Measurements from ENCODE around the gene BMP10. TPM values are rescaled to one million over a fixed set of nuclear protein-coding genes. Genes with fewer than 3 reads are reported as not detected.

The BMP10 gene
- total and polyA plus RNA-seq, 2 experiments from 2014 or later, result 0.35 to 0.95 TPM

DNA sequence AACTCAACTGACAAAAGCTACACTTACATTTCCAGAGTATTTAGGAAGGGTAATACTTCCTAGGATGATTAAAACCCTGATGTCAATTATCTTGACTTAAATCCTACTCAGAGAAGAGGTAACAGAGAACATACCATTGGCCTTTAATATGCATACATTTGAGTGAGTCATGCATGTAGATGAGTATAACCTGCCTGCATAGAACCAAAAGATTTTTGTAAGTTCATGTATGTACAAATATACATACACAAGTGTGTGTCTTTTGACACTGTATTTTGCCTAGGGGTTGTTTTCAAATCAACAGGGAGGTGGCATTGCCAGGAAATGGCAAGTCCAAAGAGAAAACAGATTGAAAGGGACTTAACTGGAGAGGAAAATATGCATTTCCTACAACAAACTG is 6.1 kb downstream of the BMP10 start:
- no peak for DNase-seq (ENCODE audit: low read depth in 1 of 2, low spot score in 1 of 2)
- H3K4me3 ChIP-seq, result no peak overlapping the region
- no peaks in the 10 kb centered on the region for H3K36me3 ChIP-seq
- no peak overlapping the region for H3K27ac ChIP-seq
- peaks cover 14% of the 10 kb centered on the region for H3K4me1 ChIP-seq (ENCODE audit: low read depth)
- peaks cover 19% of the 10 kb centered on the region for H3K27me3 ChIP-seq
- TF ChIP-seq CTCF (IDR thresholded peaks at IDR 0.05; ENCODE audit: low read depth, low read length), result no peak
- no peaks in the 10 kb centered on the region for H3K9me3 ChIP-seq (ENCODE audit: low read depth)

GRCh38 chr2:68863996-68864395 is 7.2 kb downstream of the BMP10 start:
- Histone ChIP-seq H3K4me3 (no peak overlapping the region), H3K27me3 (peaks cover 19% of the 10 kb centered on the region), H3K27ac (no peak overlapping the region), H3K9me3 (ENCODE audit: low read depth) (no peaks in the 10 kb centered on the region), H3K36me3 (no peaks in the 10 kb centered on the region), H3K4me1 (ENCODE audit: low read depth) (peaks cover 24% of the 10 kb centered on the region)
- no peak for TF ChIP-seq CTCF (IDR thresholded peaks at IDR 0.05; ENCODE audit: low read depth, low read length)
- DNase-seq (ENCODE audit: low read depth in 1 of 2, low spot score in 1 of 2), result no peak

DNA sequence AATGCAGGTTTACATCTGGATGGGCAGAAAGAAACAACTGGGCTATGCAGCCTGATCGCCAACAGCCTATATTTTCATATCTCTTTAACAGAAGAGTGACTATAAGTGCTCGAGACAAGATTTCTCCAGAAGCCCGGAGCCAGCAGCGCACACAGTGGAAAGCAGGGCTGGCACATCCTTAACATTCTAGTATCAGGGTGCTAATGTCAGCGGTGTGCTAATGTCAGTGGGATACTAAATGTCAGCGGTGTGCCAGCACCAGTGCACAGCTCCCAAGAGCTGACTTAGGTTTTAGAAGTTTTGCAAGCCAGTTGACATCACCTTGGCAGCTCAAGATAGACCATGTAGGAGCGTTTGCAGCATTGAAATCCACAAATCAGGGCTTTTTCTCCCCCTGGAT is 8.3 kb downstream of the BMP10 start:
- TF ChIP-seq CTCF (IDR thresholded peaks at IDR 0.05; ENCODE audit: low read depth, low read length), result no peak
- Histone ChIP-seq H3K4me1 (ENCODE audit: low read depth) (peaks cover 30% of the 10 kb centered on the region), H3K9me3 (ENCODE audit: low read depth) (no peaks in the 10 kb centered on the region), H3K27me3 (peaks cover 24% of the 10 kb centered on the region), H3K27ac (no peak overlapping the region), H3K36me3 (no peaks in the 10 kb centered on the region), H3K4me3 (no peak overlapping the region)
- peak in 1 of 2 donors; percentile 31 for DNase-seq (ENCODE audit: low read depth in 1 of 2, low spot score in 1 of 2)

GRCh38 chr2:68861330-68861729 is 9.9 kb downstream of the BMP10 start:
- H3K4me1 ChIP-seq (ENCODE audit: low read depth), result peaks cover 30% of the 10 kb centered on the region
- H3K4me3 ChIP-seq, result no peak overlapping the region
- no peak for DNase-seq (ENCODE audit: low read depth in 1 of 2, low spot score in 1 of 2)
- TF ChIP-seq CTCF (IDR thresholded peaks at IDR 0.05; ENCODE audit: low read depth, low read length), result no peak
- H3K9me3 ChIP-seq (ENCODE audit: low read depth), result no peaks in the 10 kb centered on the region
- no peaks in the 10 kb centered on the region for H3K36me3 ChIP-seq
- peaks cover 34% of the 10 kb centered on the region for H3K27me3 ChIP-seq
- no peak overlapping the region for H3K27ac ChIP-seq

DNA sequence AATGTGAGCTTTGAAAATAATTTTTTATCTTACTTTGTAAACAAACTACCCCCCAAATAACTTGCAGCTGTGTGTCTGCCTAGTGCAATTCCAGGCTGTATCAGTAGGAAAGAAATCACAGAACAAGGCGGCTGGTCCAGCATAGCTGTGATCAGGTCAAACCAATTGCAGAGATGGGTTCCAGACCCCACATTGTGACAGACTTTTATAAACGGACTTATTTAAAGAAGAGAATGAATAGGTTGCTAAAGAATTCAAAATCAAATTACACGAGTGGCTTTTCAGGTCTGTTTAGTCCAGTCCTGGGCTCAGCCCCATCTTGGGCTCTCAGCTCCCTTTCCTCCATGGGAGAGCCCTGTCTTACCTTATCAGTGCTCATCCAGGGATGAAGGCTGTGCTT is 11.1 kb downstream of the BMP10 start:
- TF ChIP-seq CTCF (IDR thresholded peaks at IDR 0.05; ENCODE audit: low read depth, low read length), result no peak
- peaks cover 43% of the 10 kb centered on the region for H3K27me3 ChIP-seq
- no peaks in the 10 kb centered on the region for H3K36me3 ChIP-seq
- no peaks in the 10 kb centered on the region for H3K9me3 ChIP-seq (ENCODE audit: low read depth)
- no peak for DNase-seq (ENCODE audit: low read depth in 1 of 2, low spot score in 1 of 2)
- peaks cover 30% of the 10 kb centered on the region for H3K4me1 ChIP-seq (ENCODE audit: low read depth)
- H3K27ac ChIP-seq, result no peak overlapping the region
- no peak overlapping the region for H3K4me3 ChIP-seq
